ENCODE results near the gene COG8. TPM values are rescaled to one million over a fixed set of nuclear protein-coding genes. Genes with fewer than 3 reads are reported as not detected.
"Not testable (repeated sequence)": the region's sequence is repeated elsewhere in the genome, so short reads cannot be mapped to it uniquely, and the experiment has no call there.

The COG8 gene
- total RNA-seq, 2 experiments from 2014 or later: 31.5 to 32.9 TPM

DNA sequence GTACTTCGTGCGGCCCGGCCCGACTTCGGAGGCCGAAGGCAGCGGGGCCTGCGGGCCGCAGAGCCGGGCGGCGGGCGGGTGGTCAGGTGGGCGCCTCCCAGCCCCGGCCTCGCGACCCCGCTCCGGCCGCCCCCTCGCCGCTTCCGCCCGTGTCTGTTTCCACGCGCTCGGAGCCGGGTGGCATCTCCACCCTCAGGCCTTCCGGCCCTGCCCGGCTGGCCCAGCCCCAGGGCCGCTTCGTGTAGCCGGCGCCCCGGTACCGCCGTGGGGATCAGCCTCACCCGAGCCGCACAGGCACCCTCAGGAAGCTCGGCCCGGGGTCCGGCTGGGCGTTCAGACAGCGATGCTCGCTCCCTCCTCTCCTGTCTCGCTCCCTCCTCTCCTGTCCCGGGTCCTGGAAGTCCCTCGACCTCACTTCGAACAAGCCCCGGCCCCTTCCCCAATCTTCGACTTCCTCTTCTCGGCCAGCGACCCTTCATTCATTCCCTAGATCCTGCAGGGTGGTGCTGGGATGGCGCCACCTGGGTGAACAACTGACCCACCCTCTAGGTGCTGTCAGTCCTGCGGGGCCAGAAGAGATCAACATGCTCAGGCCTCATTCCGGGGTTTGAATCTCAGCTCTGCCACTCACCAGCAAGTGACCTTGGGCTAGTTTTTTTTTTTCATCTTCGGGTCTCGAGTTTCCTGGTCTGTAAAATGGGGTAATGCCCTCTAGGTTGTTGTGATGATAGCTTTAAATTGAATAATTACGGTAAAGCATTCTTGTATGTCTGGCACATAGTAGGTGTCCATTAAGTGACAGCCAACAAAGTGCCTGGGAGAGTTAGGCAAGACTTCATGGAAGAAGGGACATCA is 27.6 kb downstream of the COG8 start:
- POLR2A ChIA-PET: no interaction called here
- Mint-ChIP-seq H3K27ac (peak overlapping the region; percentile 92), H3K4me3 (peak overlapping the region; percentile 96), H3K27me3 (no peaks in the 10 kb centered on the region), H3K4me1 (peaks cover 26% of the 10 kb centered on the region), H3K9me3 (no peaks in the 10 kb centered on the region), H3K36me3 (ENCODE audit: low read depth) (peaks cover 26% of the 10 kb centered on the region)
- DNase-seq: peak; percentile 42
- CTCF ChIA-PET: interaction anchor here (0.6 to 1.3 kb wide), 7 partner anchors 9 to 27 kb away, joined by 3 to 6 read pairs (median 3); partner anchors contain the start of gene COG8

GRCh38 chr16:69310653-69311532 is 28.5 kb downstream of the COG8 start, which contains the start of gene VPS4A:
Gene VPS4A (plus strand): TSS chr16:69311350. CDS start chr16:69311512, 162 bp downstream.
- POLR2A ChIA-PET: no interaction called here
- peak within 1 kb of the TSS; percentile 96 for H3K4me3 Mint-ChIP-seq

DNA sequence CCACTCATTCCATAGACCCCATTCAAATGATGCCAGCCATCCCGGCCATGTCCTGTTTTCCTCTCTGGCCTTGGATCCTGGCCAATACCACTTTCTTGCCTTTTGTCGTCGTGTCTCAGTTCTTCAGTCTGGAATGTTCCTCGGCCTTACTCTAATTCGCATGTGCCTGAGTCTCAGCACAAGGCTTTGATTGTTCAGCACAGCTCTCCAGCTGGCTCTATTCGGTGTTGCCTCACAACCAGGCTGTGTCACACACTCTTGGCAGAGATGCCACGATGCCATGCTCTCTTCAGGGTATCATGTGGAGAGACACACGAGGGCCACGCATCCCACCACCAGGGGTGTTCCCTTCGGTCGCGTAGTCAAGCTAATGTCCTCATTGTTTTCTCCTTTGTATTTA is 30.0 kb downstream of the COG8 start:
- Mint-ChIP-seq H3K4me1 (peaks cover 24% of the 10 kb centered on the region), H3K9me3 (no peaks in the 10 kb centered on the region), H3K4me3 (no peak overlapping the region), H3K27me3 (no peaks in the 10 kb centered on the region), H3K36me3 (ENCODE audit: low read depth) (peaks cover 16% of the 10 kb centered on the region), H3K27ac (peak overlapping the region; percentile 1)
- DNase-seq: no peak
- POLR2A ChIA-PET: no interaction called here
- CTCF ChIA-PET: no interaction called here

More at GRCh38 chr16:69310653-69311532, 28.5 kb downstream of the COG8 start, which contains the start of gene VPS4A:
- Mint-ChIP-seq H3K27ac (peak within 1 kb of the TSS; percentile 95), H3K36me3 (ENCODE audit: low read depth) (peaks cover 19% of the 10 kb centered on the region), H3K4me1 (peaks cover 26% of the 10 kb centered on the region), H3K9me3 (no peaks in the 10 kb centered on the region), H3K27me3 (no peaks in the 10 kb centered on the region)
- CTCF ChIA-PET: interaction anchor here (0.6 to 1.5 kb wide), 5 partner anchors 12 to 124 kb away, joined by 3 to 5 read pairs (median 3); no protein-coding TSS in a partner anchor
- peak; percentile 97 for DNase-seq

DNA sequence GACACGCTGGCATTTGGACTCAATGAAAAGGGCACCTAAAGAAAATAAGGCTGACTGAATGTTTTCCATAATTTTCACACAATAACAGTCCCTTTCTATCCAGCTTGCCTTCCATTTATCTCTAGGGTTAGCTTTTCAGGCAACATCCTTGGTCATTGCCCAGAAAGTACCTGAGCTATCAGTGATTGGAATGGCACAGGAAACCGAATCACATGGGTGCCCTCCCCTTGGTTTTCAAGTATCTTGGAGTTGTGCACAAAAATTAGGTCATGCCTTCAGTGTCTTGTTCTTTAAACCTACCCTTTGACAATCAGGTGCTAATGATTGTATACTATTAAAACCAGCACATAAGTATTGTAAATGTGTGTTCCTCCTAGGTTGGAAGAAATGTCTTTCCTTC is 31.5 kb downstream of the COG8 start:
- H3K4me3 Mint-ChIP-seq: no peak overlapping the region
- CTCF ChIA-PET: interaction anchor here (0.6 to 0.7 kb wide), 2 partner anchors 59 to 109 kb away, joined by 3 read pairs; no protein-coding TSS in a partner anchor
- POLR2A ChIA-PET: no interaction called here
- H3K27me3 Mint-ChIP-seq: no peaks in the 10 kb centered on the region
- peaks cover 10% of the 10 kb centered on the region for H3K36me3 Mint-ChIP-seq (ENCODE audit: low read depth)
- DNase-seq: no peak
- no peaks in the 10 kb centered on the region for H3K9me3 Mint-ChIP-seq
- H3K27ac Mint-ChIP-seq: no peak overlapping the region
- H3K4me1 Mint-ChIP-seq: peaks cover 11% of the 10 kb centered on the region

DNA sequence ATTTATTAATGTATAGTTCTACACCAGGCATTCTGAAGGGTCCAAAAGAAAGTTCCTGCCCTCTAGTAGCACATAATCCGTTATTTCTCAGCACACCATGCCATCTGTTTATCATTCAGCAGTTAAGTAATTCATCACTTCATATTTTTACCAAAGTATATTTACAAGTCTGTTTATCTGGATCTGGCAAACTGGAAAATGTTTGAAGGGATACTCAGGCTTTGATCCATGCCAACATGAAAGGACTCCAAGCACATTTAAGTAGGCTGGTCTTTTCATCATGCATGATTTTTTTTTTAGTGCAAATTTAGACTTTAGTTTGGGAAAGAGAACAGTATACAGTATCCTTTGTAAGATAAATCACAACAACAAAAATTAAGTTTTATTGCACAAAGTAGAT is 32.3 kb downstream of the COG8 start:
- ChIA-PET POLR2A (no interaction called here), CTCF (interaction anchor here (0.5 to 0.6 kb wide), 2 partner anchors 20 to 1212 kb away, joined by 3 read pairs; no protein-coding TSS in a partner anchor)
- Mint-ChIP-seq H3K4me3 (no peak overlapping the region), H3K27ac (no peak overlapping the region), H3K9me3 (no peaks in the 10 kb centered on the region), H3K36me3 (ENCODE audit: low read depth) (peaks cover 8% of the 10 kb centered on the region), H3K27me3 (no peaks in the 10 kb centered on the region), H3K4me1 (peaks cover 8% of the 10 kb centered on the region)
- DNase-seq: no peak

GRCh38 chr16:69306031-69306430 is 33.3 kb downstream of the COG8 start:
- Mint-ChIP-seq H3K4me1 (peaks cover 7% of the 10 kb centered on the region), H3K4me3 (no peak overlapping the region), H3K27ac (no peak overlapping the region), H3K9me3 (no peaks in the 10 kb centered on the region), H3K27me3 (no peaks in the 10 kb centered on the region), H3K36me3 (ENCODE audit: low read depth) (peaks cover 8% of the 10 kb centered on the region)
- DNase-seq: no peak
- POLR2A ChIA-PET: no interaction called here
- CTCF ChIA-PET: no interaction called here

DNA sequence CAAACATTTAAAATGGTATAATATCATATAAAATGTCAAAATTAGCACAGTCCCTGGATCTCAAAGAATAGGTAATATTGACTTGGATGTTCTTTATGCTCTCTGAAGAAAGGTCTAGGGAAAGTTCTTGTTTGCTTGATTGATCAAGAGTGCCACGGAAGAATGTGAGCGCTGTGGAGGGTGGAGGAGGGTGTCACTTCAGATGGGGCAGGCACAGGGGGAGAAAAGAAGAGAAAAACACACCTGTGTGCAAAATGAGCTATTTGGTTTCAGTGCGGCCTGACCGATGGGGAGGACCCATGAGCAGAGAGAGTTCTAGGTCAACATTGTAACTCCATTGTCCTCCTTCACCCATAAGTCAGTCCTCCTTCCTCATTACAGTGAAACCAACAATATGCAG is 37.1 kb downstream of the COG8 start:
- H3K4me3 Mint-ChIP-seq: no peak overlapping the region
- no peak for DNase-seq
- CTCF ChIA-PET: interaction anchor here (0.5 to 1.5 kb wide), 4 partner anchors 10 to 432 kb away, joined by 3 to 4 read pairs (median 3); no protein-coding TSS in a partner anchor
- POLR2A ChIA-PET: no interaction called here
- no peaks in the 10 kb centered on the region for H3K4me1 Mint-ChIP-seq
- peaks cover 9% of the 10 kb centered on the region for H3K36me3 Mint-ChIP-seq (ENCODE audit: low read depth)
- H3K27me3 Mint-ChIP-seq: no peaks in the 10 kb centered on the region
- no peaks in the 10 kb centered on the region for H3K9me3 Mint-ChIP-seq
- H3K27ac Mint-ChIP-seq: no peak overlapping the region

DNA sequence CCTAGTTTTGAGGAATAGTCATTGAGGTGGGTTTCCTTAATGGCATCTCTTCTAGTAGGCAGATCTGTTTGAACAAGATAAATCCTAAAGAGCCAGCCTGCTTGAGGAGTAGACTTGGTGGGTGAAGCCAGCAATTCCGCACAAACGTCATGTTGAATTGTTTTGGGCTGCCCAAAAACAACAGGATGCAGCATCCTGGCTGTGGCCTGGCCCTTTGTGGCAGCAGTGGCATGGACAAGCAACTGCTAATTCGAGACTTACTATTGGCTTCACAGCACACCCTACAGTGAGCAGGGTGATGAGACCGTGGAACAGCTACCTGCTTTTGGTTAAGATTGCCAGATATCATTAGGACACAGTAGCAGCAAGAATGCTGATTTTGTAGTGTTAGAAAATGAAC is 37.5 kb downstream of the COG8 start:
- no peaks in the 10 kb centered on the region for H3K9me3 Mint-ChIP-seq
- no peaks in the 10 kb centered on the region for H3K27me3 Mint-ChIP-seq
- no peak overlapping the region for H3K27ac Mint-ChIP-seq
- CTCF ChIA-PET: interaction anchor here (0.5 to 1.5 kb wide), 4 partner anchors 10 to 431 kb away, joined by 3 to 4 read pairs (median 3); no protein-coding TSS in a partner anchor
- no peak for DNase-seq
- H3K4me1 Mint-ChIP-seq: no peaks in the 10 kb centered on the region
- POLR2A ChIA-PET: no interaction called here
- H3K4me3 Mint-ChIP-seq: no peak overlapping the region
- peaks cover 9% of the 10 kb centered on the region for H3K36me3 Mint-ChIP-seq (ENCODE audit: low read depth)

- ChIA-PET POLR2A (no interaction called here), CTCF (interaction anchor here (1.0 kb wide), 1 partner anchor 27 kb away, joined by 3 read pairs; no protein-coding TSS in a partner anchor)
- Mint-ChIP-seq H3K9me3 (no peaks in the 10 kb centered on the region), H3K4me1 (no peaks in the 10 kb centered on the region), H3K4me3 (no peak overlapping the region), H3K36me3 (ENCODE audit: low read depth) (peaks cover 11% of the 10 kb centered on the region), H3K27ac (no peak overlapping the region), H3K27me3 (no peaks in the 10 kb centered on the region)
- no peak for DNase-seq
Measured at GRCh38 chr16:69301187-69301586, 38.2 kb downstream of the COG8 start.

DNA sequence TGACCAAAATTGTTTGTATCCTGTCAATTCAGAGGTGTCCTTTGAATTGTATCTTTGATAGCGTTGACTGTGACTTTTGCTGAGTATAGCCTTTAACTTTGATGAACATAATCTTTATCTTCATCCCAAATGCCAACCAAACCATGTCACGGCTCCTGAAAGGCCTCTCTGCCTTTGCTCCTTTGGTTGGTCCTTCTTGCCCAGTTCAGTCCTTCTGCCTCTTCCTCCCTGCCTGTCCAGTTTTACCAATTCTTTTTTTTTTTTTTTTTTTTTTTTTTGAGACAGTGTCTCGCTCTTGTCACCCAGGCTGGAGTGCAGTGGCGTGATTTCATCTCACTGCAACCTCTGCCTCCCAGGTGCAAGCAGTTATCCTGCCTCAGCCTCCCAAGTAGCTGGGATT is 41.1 kb downstream of the COG8 start:
- CTCF ChIA-PET: interaction anchor here (1.0 to 1.4 kb wide), 2 partner anchors 12 to 131 kb away, joined by 3 to 5 read pairs; no protein-coding TSS in a partner anchor
- Mint-ChIP-seq H3K9me3 (no peaks in the 10 kb centered on the region), H3K4me3 (no peak overlapping the region), H3K4me1 (no peaks in the 10 kb centered on the region), H3K27ac (no peak overlapping the region), H3K36me3 (ENCODE audit: low read depth) (peaks cover 11% of the 10 kb centered on the region), H3K27me3 (no peaks in the 10 kb centered on the region)
- POLR2A ChIA-PET: no interaction called here
- no peak for DNase-seq

DNA sequence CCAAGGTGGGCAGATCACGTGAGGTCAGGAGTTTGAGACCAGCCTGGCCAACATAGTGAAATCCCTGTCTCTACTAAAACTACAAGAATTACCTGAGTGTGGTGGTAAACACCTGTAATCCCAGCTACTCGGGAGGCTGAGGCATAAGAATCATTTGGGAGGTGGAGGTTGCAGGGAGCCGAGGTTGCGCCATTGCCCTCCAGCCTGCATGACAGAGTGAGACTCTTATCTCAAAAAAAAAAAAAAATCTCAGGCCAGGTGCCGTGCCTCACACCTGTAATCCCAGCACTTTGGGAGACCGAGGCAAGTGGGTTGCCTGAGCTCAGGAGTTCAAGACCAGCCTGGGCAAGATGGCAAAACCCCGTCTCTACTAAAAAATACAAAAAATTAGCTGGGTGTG is 42.6 kb downstream of the COG8 start:
- DNase-seq, H3K4me3 Mint-ChIP-seq, H3K9me3 Mint-ChIP-seq, H3K27me3 Mint-ChIP-seq, H3K4me1 Mint-ChIP-seq, H3K27ac Mint-ChIP-seq: not testable (repeated sequence)
- ChIA-PET CTCF (interaction anchor here (0.7 to 1.4 kb wide), 5 partner anchors 14 to 1114 kb away, joined by 3 to 5 read pairs (median 3); no protein-coding TSS in a partner anchor), POLR2A (interaction anchor here (0.6 kb wide), 1 partner anchor 458 kb away, joined by 3 read pairs; no protein-coding TSS in a partner anchor)
- H3K36me3 Mint-ChIP-seq (ENCODE audit: low read depth): peaks cover 11% of the 10 kb centered on the region

- Mint-ChIP-seq H3K27me3 (no peaks in the 10 kb centered on the region), H3K36me3 (ENCODE audit: low read depth) (peaks cover 2% of the 10 kb centered on the region), H3K27ac (no peak overlapping the region), H3K4me3 (no peak overlapping the region), H3K4me1 (no peaks in the 10 kb centered on the region), H3K9me3 (no peaks in the 10 kb centered on the region)
- POLR2A ChIA-PET: no interaction called here
- DNase-seq: no peak
- CTCF ChIA-PET: no interaction called here
Measured at GRCh38 chr16:69294051-69294450, 45.3 kb downstream of the COG8 start.
